Stimulated activated CD4-positive, alpha-beta T cell treated with anti-CD3 and anti-CD28 coated beads, TNF-alpha, amount 100 ng/mL, for 48 hours (primary cell): ENCODE data around the gene NSD2.
A peak's percentile ranks its signal among the peaks of the same experiment; 100 is the strongest.
"Not testable (repeated sequence)": the region's sequence is repeated elsewhere in the genome, so short reads cannot be mapped to it uniquely, and the experiment has no call there.

Experiments
- DNase-seq, 3 donors: peaks; one replicate each; pipeline ENCODE4 v3.0.0-alpha.2; 2020; ENCODE audit warnings: low read depth in 3 of 3

Gene NSD2

DNA sequence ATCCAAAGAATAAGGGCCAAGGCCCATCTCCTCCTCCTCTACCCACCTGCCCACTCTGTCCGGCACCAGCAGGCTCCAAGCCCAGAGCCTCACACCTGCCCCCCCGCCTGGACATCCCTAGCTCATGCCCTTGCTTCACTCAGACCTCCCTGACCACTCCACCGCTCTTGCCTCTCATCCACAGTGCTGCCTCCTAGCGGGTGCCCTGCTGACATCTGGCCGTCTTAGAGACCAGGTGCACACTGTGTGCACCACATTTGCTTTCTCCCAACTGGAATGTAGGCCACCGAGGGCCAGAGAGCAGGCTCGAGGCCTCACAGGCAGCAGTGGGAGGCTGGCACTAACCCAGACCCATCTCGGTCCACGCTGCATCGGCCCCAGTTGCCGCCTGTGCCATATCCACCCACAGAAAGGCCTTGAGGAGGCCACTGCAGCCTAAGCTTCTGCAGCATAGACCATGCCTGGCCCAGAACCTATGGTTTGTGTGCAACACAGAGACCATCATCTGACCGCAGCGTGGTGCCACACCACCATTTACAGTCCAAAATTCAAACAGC, 28.8 kb upstream of the NSD2 start:
- DNase-seq = no peak

GRCh38 chr4:1842993-1843448, 28.2 kb upstream of the NSD2 start:
- no peak for DNase-seq

GRCh38 chr4:1843852-1844251, 27.3 kb upstream of the NSD2 start:
- DNase-seq = no peak

GRCh38 chr4:1844618-1845017, 26.6 kb upstream of the NSD2 start:
- DNase-seq = not testable (repeated sequence)

- DNase-seq = no peak
Measured at GRCh38 chr4:1846580-1846979, 24.6 kb upstream of the NSD2 start.

GRCh38 chr4:1850276-1850675, 20.9 kb upstream of the NSD2 start:
- DNase-seq = no peak

DNA sequence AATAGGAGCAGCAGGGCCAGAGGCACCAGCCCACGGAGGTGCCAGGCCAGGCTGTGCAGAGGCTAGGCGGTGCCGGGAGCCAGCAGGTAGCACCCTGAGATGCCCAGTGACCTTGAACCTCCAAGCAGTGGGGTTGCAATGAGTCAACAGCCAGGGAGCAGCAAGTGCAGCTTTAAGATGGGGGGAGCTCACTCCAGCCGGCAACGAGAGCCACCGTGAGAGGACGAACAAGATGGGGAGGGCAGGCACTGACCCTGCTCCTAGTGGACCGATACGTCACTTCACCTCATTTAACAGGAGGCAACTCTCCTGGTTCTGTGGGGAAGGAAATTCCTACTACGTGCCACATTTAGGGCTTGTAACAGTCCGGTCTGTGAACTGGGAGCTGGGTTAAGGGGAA, 20.0 kb upstream of the NSD2 start:
- no peak for DNase-seq

GRCh38 chr4:1851575-1852410, 19.4 kb upstream of the NSD2 start:
- no peak for DNase-seq

DNA sequence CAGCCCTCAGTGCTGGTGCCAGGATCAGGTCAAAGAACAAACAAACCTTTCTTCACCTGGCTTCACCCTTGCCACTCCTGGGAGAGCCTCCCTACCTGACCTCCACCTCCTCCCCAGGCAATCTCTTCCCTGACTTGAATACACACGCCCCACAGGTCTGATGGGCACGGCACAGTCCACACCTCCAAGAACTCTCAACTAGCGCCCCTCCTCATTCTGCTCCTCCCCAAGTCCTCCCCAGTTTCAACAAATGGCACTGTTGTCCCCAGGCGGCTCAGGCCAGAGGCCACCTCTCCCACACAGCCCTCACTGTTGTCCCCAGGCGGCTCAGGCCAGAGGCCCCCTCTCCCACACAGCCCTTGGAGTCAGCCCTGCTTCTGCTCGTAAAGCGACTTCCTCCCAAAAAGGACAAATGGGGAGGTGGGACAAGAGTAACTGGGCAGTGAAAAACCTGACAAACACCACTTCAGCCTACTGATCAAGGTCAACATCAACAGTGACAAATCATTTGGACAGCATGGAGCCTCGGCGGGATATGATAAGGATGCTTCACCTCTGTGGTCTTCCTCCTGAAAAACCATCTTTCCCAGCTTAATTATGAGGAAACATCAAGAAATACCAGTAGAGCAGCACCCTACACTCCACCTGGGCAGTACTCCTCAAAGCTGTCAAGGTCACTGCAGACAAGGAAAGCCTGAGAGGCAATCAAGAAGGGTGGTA, 18.1 kb upstream of the NSD2 start:
- DNase-seq = no peak

GRCh38 chr4:1854752-1855151, 16.4 kb upstream of the NSD2 start:
- DNase-seq = no peak

GRCh38 chr4:1855333-1856070, 15.7 kb upstream of the NSD2 start:
- DNase-seq = no peak

DNA sequence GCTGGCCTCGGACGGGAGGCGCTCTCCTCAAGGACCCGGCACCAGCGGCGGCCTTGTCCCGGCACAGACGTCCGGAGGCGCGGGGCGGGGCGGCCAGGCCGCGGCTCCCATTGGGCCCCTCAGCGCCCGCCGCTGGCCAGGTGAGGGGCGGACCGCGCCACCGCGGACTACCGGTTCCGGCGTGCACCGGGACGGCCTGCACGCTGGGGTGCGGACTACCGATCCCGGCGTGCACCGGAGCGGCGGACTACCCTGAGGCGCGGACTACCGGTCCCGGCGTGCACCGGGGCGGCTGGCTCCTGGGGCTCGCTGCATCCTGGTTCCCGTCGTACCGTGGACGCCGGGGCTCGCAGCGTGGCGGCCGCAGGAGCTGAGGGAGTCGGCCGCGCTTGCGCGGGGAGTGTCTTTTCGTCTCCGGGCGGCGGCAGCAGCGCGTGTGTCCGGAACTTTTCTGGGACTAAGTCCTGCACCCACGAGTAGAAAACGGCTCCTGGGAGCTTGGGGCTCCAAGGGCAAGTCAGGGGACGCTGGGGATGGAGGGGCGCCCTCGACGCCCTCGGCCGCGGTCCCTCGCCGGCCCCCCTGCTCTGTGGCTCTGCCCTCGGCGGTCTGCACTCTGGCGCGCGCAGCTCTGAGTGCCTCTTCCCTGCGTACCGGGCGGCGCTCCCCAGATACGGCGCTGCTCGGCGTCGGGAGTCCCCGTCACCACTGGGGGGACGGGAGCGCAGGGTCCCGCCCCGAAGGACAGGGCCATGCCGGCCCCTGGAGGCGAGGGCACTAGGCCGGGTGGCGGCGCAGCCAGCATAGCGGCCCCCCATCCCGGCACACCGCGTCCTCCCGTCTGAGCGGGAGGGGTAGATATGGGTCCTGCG, 14.9 kb upstream of the NSD2 start, which contains the start of gene LETM1:
LETM1 (minus strand) TSS at position 86 of the 872 bp plus-strand sequence. CDS start 206 bp downstream, outside the sequence.
- peak; percentile 90 to 94 (median 92) for DNase-seq

- no peak for DNase-seq
Measured at GRCh38 chr4:1856943-1857699, 14.1 kb upstream of the NSD2 start.

- no peak for DNase-seq
Measured at GRCh38 chr4:1857931-1858330, 13.3 kb upstream of the NSD2 start.

DNA sequence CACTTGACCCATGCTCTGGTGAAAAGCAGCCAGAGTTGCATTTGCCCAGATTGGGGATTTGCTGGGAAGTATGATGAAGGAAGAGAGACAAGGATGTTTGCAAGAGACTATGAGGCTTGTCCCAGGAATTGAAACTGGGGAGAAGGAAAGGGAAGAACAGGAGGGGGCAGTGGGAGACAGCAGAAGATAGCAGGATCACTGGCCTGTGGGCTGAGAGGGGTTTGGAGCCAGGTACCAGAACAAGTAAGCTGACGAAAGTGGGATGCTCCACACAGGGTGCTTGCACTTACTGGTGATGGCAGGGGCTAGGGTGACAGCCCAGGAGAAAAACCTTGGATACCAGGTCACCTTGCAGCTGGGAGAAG, 11.8 kb upstream of the NSD2 start:
- no peak for DNase-seq

GRCh38 chr4:1862055-1862911, 8.9 kb upstream of the NSD2 start:
- no peak for DNase-seq

DNA sequence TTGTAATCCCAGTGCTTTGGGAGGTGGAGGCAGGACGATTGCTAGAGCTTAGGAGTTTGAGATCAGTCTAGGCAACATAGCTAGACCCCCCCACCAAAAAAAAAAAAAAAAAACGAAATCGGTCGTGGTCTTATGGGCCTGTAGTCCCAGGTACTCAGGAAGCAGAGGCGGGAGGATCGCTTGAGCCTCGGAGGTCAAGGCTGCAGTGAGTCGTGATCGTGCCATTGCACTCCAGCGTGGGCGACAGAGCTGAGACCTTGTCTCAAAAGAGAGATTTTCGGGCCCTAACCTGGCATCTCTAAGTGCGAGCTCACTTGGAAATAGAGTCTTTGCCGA, 8.3 kb upstream of the NSD2 start:
- no peak for DNase-seq

- no peak for DNase-seq
Measured at GRCh38 chr4:1863297-1864033, 7.7 kb upstream of the NSD2 start.
